ENCODE data around the gene RBM23.

DNA sequence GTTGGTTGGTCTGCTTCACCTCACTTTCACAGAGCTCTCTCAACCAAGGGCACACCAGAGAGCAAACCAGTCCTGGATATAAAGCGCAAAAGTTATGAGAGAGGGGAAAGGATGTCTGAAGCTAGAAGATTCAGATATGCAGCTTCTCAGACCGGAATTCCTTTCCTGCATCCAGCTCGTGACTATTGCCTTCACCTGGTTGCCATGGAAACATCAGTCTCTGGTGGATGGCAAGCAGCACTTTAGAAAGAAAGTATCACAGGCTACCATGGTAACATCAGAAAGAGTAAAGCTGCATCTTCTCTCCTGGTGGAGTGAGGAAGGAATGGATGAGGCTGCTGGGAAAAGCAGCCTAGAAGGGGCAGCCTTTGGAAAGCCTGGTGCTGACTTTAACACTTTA is 22.2 kb downstream of the RBM23 start:
- TF ChIP-seq, protein P1, sequence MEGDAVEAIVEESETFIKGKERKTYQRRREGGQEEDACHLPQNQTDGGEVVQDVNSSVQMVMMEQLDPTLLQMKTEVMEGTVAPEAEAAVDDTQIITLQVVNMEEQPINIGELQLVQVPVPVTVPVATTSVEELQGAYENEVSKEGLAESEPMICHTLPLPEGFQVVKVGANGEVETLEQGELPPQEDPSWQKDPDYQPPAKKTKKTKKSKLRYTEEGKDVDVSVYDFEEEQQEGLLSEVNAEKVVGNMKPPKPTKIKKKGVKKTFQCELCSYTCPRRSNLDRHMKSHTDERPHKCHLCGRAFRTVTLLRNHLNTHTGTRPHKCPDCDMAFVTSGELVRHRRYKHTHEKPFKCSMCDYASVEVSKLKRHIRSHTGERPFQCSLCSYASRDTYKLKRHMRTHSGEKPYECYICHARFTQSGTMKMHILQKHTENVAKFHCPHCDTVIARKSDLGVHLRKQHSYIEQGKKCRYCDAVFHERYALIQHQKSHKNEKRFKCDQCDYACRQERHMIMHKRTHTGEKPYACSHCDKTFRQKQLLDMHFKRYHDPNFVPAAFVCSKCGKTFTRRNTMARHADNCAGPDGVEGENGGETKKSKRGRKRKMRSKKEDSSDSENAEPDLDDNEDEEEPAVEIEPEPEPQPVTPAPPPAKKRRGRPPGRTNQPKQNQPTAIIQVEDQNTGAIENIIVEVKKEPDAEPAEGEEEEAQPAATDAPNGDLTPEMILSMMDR (IDR thresholded peaks at IDR 0.05; ENCODE audit: low read depth, low read length), result no peak
- no peak for TF ChIP-seq POLR2A (IDR thresholded peaks at IDR 0.05; ENCODE audit: extremely low read depth, insufficient read length)
- TF ChIP-seq MAX (IDR thresholded peaks at IDR 0.05; ENCODE audit: low read depth, low read length), result no peak
